HG03457 (cell line): ENCODE results near the gene HSD17B1.
"Not testable (repeated sequence)": the region's sequence is repeated elsewhere in the genome, so short reads cannot be mapped to it uniquely, and the experiment has no call there.

Experiments used
- ATAC-seq: cut with Tn5 transposase; IDR thresholded peaks from one replicate; pipeline ENCODE4 v1.9.1; 2021; ENCODE audit warnings: moderate number of reproducible peaks; ENCODE audit not compliant: unreplicated experiment

HSD17B1 gene

GRCh38 chr17:42552736-42553135 is at the start of gene HSD17B1:
HSD17B1 (plus strand) TSS chr17:42552923; CDS start chr17:42552934, 11 bp downstream.
- not testable (repeated sequence) for ATAC-seq

DNA sequence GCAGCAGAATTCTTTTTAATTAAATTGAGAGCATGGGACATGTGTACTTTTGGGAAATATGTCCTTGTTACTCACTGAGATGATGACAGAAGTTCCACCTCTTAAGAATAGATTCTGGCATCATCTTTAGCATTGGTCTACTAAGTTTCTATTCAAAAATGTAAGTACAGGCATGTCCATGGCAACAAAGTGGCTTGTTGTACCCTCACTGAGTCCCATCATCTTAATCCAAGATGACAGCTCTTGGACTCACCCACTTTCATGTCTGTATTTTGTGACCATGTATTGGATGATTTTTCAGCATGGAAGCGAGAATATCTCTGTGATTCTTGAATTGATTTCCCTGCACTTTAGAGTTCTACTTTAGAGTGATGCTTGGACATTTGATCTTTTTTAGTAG is 49.8 kb upstream of the HSD17B1 start:
- ATAC-seq: no peak

GRCh38 chr17:42507671-42508070 is 45.1 kb upstream of the HSD17B1 start:
- no peak for ATAC-seq

- no peak for ATAC-seq
Observed at GRCh38 chr17:42508426-42509165, 44.1 kb upstream of the HSD17B1 start.

- ATAC-seq: no peak
Observed at GRCh38 chr17:42509409-42509808, 43.3 kb upstream of the HSD17B1 start.

DNA sequence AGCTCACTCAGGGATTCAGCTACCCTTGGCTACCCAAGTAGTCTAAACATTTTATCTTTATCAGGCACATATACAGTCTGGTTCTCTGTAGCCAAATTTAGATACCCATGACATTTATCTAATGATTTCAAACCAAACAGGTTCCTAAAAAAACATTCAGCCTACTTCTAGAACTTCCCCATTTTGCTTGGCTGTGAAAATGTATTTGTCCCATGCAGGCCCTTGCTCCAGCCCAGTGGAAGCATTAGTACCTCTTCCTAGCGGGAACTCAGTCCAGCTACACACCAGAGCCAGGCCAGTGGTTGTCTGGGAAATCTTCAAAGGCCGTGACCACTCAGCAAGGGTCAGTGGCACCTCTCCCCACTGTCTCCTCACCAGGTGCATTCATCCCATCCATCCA is 42.9 kb upstream of the HSD17B1 start:
- ATAC-seq: no peak

- ATAC-seq: no peak
Observed at GRCh38 chr17:42512246-42512645, 40.5 kb upstream of the HSD17B1 start.

GRCh38 chr17:42512733-42513251 is 39.9 kb upstream of the HSD17B1 start:
- ATAC-seq: no peak

GRCh38 chr17:42513686-42514085 is 39.0 kb upstream of the HSD17B1 start:
- ATAC-seq: no peak

DNA sequence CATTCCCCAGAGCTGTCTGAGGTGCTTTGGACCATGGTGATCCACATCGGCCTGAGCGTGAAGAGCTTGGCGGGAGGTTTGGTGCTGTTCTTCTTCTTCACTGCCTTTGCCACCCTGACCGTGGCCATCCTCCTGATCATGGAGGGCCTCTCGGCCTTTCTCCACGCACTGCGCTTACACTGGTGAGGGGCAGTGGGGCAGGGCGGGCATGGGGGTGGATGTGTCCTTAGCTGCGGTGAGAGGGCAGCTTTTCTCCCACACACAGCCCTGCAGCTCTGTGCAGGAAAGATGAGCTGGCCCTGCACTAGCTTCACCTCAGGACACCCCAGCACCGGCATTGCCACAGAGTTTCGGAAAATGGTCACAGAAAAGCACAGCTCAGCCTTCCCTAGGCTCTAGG is 38.4 kb upstream of the HSD17B1 start:
- ATAC-seq: no peak

DNA sequence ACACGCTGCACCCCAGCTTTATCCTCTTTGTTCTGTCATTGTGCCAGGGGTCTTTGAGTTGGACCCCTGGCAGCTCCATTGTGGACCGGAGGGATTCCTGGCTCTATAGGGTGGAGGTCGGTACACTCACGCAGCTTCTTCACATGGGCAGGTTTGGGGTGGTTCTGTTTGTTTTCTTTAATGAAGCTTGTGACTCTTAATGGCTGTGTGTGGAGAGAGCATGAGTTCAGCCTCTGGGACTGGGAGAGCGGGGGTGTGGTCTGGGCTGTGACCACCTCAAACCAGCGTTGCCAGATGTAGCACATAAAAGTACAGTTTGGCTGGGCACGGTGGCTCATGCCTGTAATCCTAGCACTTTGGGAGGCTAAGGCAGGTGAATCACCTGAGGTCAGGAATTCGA is 37.9 kb upstream of the HSD17B1 start:
- ATAC-seq: no peak

GRCh38 chr17:42517516-42517915 is 35.2 kb upstream of the HSD17B1 start:
- ATAC-seq: no peak

GRCh38 chr17:42518046-42518754 is 34.5 kb upstream of the HSD17B1 start:
- no peak for ATAC-seq

DNA sequence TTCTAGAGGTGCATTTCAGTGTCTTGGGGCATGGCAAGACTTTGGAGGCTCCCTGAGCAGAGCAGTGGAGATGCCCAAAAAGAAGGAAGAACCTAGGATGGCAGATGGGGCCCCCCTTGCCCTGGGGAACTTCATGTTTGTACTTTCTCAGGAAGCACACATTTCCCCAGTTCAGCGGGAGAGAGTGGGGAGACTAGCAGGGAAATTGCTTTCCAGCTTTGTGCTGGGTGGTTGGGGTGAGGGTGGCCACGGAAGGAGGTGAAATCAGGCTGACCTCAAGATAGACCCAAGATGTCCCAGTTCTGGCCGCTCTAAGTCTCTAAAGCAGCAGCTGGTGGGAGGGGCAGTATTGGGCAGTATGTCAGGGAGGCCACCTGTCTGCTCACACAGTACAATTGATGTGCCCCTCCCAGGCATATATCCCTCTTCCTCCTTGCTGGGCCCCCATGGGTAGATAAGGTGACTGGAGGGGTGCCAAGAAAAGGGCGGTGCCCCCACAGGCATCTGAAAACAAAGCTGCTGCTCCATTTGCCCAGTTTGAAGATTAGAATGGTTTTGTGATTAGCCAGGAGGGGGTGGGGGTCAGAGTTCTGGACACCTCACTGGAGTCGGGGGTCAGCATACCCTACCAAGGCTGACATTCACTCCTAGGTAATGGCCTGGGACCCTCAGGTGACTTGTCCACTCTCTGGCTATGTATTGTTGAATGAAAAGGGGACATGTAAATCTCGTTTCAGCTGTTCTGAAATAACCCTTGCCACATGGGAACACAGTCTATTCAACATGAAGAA is 33.8 kb upstream of the HSD17B1 start:
- no peak for ATAC-seq

GRCh38 chr17:42519546-42520491 is 32.9 kb upstream of the HSD17B1 start:
- ATAC-seq: no peak

DNA sequence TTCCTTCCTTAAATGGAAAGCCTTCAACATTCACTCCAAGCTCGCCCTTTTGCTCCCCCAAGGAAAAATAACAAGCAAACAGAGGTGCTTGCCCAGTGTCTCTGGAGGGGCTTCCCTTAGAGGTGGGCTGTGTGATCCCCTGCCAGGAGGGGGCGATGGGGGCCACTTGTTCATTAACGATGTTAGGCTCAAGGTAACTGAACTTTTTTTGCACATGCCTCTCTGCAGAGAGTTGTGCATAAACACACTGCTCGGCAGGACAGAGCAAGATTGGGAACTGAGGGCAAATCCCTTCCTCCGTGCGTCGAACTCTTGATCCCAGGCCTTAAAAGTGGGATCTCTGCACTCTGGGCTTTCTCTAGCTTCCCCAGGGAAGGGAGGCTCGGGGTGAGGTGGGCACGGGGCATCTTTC is 32.2 kb upstream of the HSD17B1 start:
- no peak for ATAC-seq

GRCh38 chr17:42521036-42521435 is 31.7 kb upstream of the HSD17B1 start:
- ATAC-seq: no peak

DNA sequence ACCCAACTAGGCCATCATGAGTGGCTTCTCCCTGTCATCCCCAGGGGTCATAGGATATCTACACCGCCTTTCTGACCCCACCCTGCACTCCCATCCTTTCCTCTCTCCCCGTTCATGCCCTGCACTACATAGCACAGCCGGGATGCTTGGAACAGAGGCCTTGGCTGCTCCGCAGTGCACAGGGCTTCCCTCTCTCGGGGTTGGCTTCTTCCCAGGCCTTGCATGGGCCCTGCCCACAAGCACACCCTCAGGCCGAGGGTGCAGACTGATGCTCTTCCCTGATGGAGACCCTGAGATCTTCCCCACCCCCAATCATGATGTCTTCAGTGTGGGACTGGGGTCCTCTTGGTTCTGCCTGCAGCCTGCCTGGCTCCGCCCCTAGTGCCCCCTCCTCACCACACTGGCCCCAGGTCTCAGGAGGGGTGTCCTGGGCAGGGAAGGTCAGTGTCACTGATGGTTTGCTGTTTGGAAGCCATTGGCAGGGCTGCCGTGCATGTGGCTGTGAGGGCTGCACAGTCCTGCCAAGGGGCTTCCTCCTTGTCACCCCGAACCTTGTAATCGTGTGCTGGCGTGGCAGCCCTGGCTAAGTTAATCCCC is 31.0 kb upstream of the HSD17B1 start:
- ATAC-seq: no peak

GRCh38 chr17:42522263-42522790 is 30.4 kb upstream of the HSD17B1 start:
- ATAC-seq: no peak
